ENCODE results near the gene ELMO3. TPM values are rescaled to one million over a fixed set of nuclear protein-coding genes. Genes with fewer than 3 reads are reported as not detected.
A peak's percentile ranks its signal among the peaks of the same experiment; 100 is the strongest.

ELMO3 gene
- total and polyA plus RNA-seq, 2 of the 13 experiments (the other 11 are each of a cell fraction or from before 2014, with no cell fraction given) = 2.6 to 4.0 TPM

- no peak for TF ChIP-seq SOX6 (IDR thresholded peaks at IDR 0.05)
- TF ChIP-seq SOX6 (CRISPR knock-in tag; IDR thresholded peaks at IDR 0.05) = peak; percentile 75
- TF ChIP-seq, protein P1, sequence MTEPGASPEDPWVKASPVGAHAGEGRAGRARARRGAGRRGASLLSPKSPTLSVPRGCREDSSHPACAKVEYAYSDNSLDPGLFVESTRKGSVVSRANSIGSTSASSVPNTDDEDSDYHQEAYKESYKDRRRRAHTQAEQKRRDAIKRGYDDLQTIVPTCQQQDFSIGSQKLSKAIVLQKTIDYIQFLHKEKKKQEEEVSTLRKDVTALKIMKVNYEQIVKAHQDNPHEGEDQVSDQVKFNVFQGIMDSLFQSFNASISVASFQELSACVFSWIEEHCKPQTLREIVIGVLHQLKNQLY (CRISPR knock-in tag; IDR thresholded peaks at IDR 0.05) = peak; percentile 74
- TF ChIP-seq MNT (IDR thresholded peaks at IDR 0.05) = peak; percentile 51
- TF ChIP-seq FOXA1 (IDR thresholded peaks at IDR 0.05) = no peak
- TF ChIP-seq FOXA1 (CRISPR knock-in tag; IDR thresholded peaks at IDR 0.05) = peak; percentile 57; the same call in 1 of the 2 replicates
- peak; percentile 20; the same call in 1 of the 2 replicates for TF ChIP-seq ZNF431 (CRISPR knock-in tag; IDR thresholded peaks at IDR 0.05; ENCODE audit: borderline replicate concordance, low read depth)
- TF ChIP-seq ZNF34 (CRISPR knock-in tag; IDR thresholded peaks at IDR 0.05; ENCODE audit: borderline replicate concordance) = no peak
- peak; percentile 76 for TF ChIP-seq SP5 (CRISPR knock-in tag; IDR thresholded peaks at IDR 0.05; ENCODE audit: borderline replicate concordance, low read depth)
- TF ChIP-seq, protein P2, sequence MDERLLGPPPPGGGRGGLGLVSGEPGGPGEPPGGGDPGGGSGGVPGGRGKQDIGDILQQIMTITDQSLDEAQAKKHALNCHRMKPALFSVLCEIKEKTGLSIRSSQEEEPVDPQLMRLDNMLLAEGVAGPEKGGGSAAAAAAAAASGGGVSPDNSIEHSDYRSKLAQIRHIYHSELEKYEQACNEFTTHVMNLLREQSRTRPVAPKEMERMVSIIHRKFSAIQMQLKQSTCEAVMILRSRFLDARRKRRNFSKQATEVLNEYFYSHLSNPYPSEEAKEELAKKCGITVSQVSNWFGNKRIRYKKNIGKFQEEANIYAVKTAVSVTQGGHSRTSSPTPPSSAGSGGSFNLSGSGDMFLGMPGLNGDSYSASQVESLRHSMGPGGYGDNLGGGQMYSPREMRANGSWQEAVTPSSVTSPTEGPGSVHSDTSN (CRISPR knock-in tag; IDR thresholded peaks at IDR 0.05) = no peak
- TF ChIP-seq, protein P3, sequence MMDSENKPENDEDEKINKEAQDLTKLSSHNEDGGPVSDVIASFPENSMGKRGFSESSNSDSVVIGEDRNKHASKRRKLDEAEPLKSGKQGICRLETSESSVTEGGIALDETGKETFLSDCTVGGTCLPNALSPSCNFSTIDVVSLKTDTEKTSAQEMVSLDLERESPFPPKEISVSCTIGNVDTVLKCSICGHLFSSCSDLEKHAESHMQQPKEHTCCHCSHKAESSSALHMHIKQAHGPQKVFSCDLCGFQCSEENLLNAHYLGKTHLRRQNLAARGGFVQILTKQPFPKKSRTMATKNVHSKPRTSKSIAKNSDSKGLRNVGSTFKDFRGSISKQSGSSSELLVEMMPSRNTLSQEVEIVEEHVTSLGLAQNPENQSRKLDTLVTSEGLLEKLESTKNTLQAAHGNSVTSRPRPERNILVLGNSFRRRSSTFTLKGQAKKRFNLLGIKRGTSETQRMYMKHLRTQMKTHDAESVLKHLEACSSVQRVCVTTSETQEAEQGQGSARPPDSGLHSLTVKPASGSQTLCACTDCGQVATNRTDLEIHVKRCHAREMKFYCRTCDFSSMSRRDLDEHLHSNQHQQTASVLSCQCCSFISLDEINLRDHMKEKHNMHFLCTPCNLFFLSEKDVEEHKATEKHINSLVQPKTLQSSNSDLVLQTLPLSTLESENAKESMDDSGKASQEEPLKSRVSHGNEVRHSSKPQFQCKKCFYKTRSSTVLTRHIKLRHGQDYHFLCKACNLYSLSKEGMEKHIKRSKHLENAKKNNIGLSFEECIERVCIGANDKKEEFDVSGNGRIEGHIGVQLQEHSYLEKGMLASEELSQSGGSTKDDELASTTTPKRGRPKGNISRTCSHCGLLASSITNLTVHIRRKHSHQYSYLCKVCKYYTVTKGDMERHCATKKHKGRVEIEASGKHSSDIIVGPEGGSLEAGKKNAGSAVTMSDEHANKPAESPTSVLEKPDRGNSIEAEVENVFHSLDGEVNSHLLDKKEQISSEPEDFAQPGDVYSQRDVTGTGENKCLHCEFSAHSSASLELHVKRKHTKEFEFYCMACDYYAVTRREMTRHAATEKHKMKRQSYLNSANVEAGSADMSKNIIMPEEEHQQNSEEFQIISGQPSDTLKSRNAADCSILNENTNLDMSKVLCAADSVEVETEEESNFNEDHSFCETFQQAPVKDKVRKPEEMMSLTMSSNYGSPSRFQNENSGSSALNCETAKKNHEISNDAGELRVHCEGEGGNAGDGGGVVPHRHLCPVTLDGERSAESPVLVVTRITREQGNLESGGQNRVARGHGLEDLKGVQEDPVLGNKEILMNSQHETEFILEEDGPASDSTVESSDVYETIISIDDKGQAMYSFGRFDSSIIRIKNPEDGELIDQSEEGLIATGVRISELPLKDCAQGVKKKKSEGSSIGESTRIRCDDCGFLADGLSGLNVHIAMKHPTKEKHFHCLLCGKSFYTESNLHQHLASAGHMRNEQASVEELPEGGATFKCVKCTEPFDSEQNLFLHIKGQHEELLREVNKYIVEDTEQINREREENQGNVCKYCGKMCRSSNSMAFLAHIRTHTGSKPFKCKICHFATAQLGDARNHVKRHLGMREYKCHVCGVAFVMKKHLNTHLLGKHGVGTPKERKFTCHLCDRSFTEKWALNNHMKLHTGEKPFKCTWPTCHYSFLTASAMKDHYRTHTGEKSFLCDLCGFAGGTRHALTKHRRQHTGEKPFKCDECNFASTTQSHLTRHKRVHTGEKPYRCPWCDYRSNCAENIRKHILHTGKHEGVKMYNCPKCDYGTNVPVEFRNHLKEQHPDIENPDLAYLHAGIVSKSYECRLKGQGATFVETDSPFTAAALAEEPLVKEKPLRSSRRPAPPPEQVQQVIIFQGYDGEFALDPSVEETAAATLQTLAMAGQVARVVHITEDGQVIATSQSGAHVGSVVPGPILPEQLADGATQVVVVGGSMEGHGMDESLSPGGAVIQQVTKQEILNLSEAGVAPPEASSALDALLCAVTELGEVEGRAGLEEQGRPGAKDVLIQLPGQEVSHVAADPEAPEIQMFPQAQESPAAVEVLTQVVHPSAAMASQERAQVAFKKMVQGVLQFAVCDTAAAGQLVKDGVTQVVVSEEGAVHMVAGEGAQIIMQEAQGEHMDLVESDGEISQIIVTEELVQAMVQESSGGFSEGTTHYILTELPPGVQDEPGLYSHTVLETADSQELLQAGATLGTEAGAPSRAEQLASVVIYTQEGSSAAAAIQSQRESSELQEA (CRISPR knock-in tag; IDR thresholded peaks at IDR 0.05; ENCODE audit: not compliant biosample characterization) = peak; percentile 45
- peak; percentile 97 for TF ChIP-seq ZNF235 (CRISPR knock-in tag; IDR thresholded peaks at IDR 0.05; ENCODE audit: borderline replicate concordance)
- no peak for TF ChIP-seq NFE2L2 (IDR thresholded peaks at IDR 0.05; ENCODE audit: low read length)
- TF ChIP-seq ZBTB44 (CRISPR knock-in tag; IDR thresholded peaks at IDR 0.05) = peak; percentile 81; the same call in 1 of the 2 replicates
- TF ChIP-seq HMG20A (CRISPR knock-in tag; IDR thresholded peaks at IDR 0.05; ENCODE audit: borderline replicate concordance) = no peak
Measured at GRCh38 chr16:67184995-67185650, 13.8 kb upstream of the ELMO3 start (continued).

Measured in HepG2 (cell line).